Cerebellar cortex (tissue), 1 donor: ENCODE data around the gene DPYSL3.

Source experiments
- DNase-seq: peaks from one replicate; pipeline ENCODE4 v3.0.0-alpha.2; 2015; ENCODE audit warnings: low spot score

The DPYSL3 gene

GRCh38 chr5:147403651-147404640, 105.9 kb downstream of the DPYSL3 start:
- no peak for DNase-seq

GRCh38 chr5:147400881-147401280, 109.0 kb downstream of the DPYSL3 start:
- DNase-seq: no peak

GRCh38 chr5:147400126-147400809, 109.6 kb downstream of the DPYSL3 start:
- DNase-seq: no peak

- no peak for DNase-seq
Measured at GRCh38 chr5:147398860-147399259, 111.0 kb downstream of the DPYSL3 start.

GRCh38 chr5:147397616-147398015, 112.3 kb downstream of the DPYSL3 start:
- DNase-seq: no peak

- DNase-seq: no peak
Measured at GRCh38 chr5:147396070-147396823, 113.6 kb downstream of the DPYSL3 start.

GRCh38 chr5:147393874-147394672, 115.8 kb downstream of the DPYSL3 start:
- DNase-seq: no peak

- DNase-seq: peak; percentile 46
Measured at GRCh38 chr5:147391781-147392180, 118.1 kb downstream of the DPYSL3 start.

- no peak for DNase-seq
Measured at GRCh38 chr5:147390654-147391225, 119.1 kb downstream of the DPYSL3 start.

GRCh38 chr5:147388184-147389108, 121.4 kb downstream of the DPYSL3 start:
- DNase-seq: no peak

- no peak for DNase-seq
Measured at GRCh38 chr5:147387109-147387508, 122.8 kb downstream of the DPYSL3 start.

- peak; percentile 37 for DNase-seq
Measured at GRCh38 chr5:147384346-147385193, 125.3 kb downstream of the DPYSL3 start.

GRCh38 chr5:147382776-147383175, 127.1 kb downstream of the DPYSL3 start:
- DNase-seq: peak; percentile 77

- DNase-seq: no peak
Measured at GRCh38 chr5:147381555-147381954, 128.3 kb downstream of the DPYSL3 start.

- DNase-seq: no peak
Measured at GRCh38 chr5:147377682-147378081, 132.2 kb downstream of the DPYSL3 start.

GRCh38 chr5:147375151-147375550, 134.7 kb downstream of the DPYSL3 start:
- no peak for DNase-seq

GRCh38 chr5:147373328-147373727, 136.5 kb downstream of the DPYSL3 start:
- no peak for DNase-seq

GRCh38 chr5:147372191-147372590, 137.7 kb downstream of the DPYSL3 start:
- no peak for DNase-seq

GRCh38 chr5:147371290-147371689, 138.6 kb downstream of the DPYSL3 start:
- no peak for DNase-seq
